BJ (cell line): Measurements from ENCODE around the gene LYRM7. TPM values are rescaled to one million over a fixed set of nuclear protein-coding genes. Genes with fewer than 3 reads are reported as not detected.

Experiments used
- CTCF ChIA-PET: fragments of 350-600 bp; formaldehyde crosslinking; extraction: SDS; loops from one replicate; lab custom pipeline; 2021; ENCODE audit warnings: antibody characterized with exemption, inconsistent platforms; lab: Yijun Ruan, JAX
- POLR2A ChIA-PET: fragments of 300-600 bp; sonication (Branson Sonifier 250); formaldehyde crosslinking; extraction: SDS; loops from one replicate; lab custom pipeline; 2021; ENCODE audit warnings: antibody characterized with exemption; lab: Charles Lee
- DNase-seq: peaks from one replicate; pipeline ENCODE4 v3.0.0-alpha.2; 2011; ENCODE audit warnings: low read depth
- H3K27me3 ChIP-seq: 2 replicates; pipeline ENCODE4 v1.6.0; 2011; ENCODE audit warnings: low read length; ENCODE audit not compliant: control insufficient read depth, insufficient read depth
- H3K36me3 ChIP-seq: 2 replicates; pipeline ENCODE4 v1.5.1; 2011; ENCODE audit warnings: low read length; ENCODE audit not compliant: control insufficient read depth, insufficient read depth
- H3K4me3 ChIP-seq: 2 replicates; pipeline ENCODE4 v1.5.1; 2011; ENCODE audit warnings: low read depth, mild to moderate bottlenecking, control low read depth, low read length
- polyA plus RNA-seq: library from polyadenylated mRNA; depleted of rRNA; stranded (reverse); fragments of >200 nt; gene quantifications from 2 replicates; pipeline ENCODE4 v1.2.3, GENCODE V29; 2011
- TF ChIP-seq, protein P1 (sequence below): IDR thresholded peaks from 2 replicates; pipeline ENCODE4 v1.5.1; 2011; ENCODE audit warnings: low read depth, mild to moderate bottlenecking, control low read depth, inconsistent platforms, low read length, moderate library complexity; ENCODE audit not compliant: insufficient read depth

LYRM7 gene
- polyA plus RNA-seq, 1 experiment: 1.6 TPM

DNA sequence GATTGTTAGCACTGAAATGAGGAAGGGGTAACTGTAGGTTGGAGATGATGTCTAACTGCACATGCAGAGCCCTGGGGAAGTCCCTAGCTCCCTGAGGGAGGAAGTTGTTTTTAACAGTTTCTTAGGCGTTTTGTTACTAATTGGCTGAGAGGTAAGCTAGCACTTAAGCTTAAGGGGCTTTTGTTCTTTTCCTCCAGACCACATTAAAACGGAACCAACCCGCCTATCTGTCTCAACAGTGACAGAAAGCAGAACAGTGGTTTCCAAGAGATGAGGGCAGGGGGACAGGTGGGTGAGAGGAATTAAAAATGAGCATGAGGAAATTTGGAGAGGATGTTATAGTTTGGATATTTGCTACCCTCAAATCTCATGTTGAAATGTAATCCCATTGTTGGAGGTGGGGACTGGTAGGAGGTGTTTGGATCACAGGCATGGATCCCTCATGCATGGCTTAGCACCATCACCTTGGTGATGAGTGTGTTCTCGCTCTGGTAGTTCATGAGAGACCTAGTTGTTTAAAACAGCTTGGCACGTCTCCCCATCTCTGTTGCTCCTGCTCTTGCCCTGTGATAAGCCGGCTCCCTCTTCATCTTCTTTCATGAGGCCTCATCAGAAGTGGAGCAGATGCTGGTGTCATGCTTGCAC, 38.9 kb downstream of the LYRM7 start:
- POLR2A ChIA-PET: no interaction called here

DNA sequence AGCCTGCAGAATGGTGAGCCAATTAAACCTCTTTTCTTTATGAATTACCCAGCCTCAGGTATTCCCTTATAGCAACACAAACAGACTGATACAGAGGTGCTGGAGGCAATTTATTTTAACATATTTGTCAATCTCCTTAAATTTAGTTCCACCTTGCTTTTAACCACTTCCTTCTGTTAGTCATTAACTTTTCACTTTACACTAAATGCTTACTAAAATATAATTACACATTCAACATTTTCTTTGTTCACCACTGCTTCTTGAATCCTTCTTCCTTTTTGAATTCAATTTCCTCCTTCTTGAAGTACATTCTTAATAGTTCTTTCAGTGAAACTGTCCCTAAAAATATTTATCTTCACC, 39.4 kb downstream of the LYRM7 start:
- CTCF ChIA-PET: interaction anchor here (0.9 kb wide), 1 partner anchor 25 kb away, joined by 4 read pairs; no protein-coding TSS in a partner anchor
- POLR2A ChIA-PET: no interaction called here
- H3K4me3 ChIP-seq: no peak overlapping the region
- H3K36me3 ChIP-seq: no peaks in the 10 kb centered on the region
- TF ChIP-seq, protein P1, sequence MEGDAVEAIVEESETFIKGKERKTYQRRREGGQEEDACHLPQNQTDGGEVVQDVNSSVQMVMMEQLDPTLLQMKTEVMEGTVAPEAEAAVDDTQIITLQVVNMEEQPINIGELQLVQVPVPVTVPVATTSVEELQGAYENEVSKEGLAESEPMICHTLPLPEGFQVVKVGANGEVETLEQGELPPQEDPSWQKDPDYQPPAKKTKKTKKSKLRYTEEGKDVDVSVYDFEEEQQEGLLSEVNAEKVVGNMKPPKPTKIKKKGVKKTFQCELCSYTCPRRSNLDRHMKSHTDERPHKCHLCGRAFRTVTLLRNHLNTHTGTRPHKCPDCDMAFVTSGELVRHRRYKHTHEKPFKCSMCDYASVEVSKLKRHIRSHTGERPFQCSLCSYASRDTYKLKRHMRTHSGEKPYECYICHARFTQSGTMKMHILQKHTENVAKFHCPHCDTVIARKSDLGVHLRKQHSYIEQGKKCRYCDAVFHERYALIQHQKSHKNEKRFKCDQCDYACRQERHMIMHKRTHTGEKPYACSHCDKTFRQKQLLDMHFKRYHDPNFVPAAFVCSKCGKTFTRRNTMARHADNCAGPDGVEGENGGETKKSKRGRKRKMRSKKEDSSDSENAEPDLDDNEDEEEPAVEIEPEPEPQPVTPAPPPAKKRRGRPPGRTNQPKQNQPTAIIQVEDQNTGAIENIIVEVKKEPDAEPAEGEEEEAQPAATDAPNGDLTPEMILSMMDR: no peak
- DNase-seq: no peak
- H3K27me3 ChIP-seq: no peaks in the 10 kb centered on the region

More for the DNA sequence above, 38.9 kb downstream of the LYRM7 start:
- Histone ChIP-seq H3K36me3 (no peaks in the 10 kb centered on the region), H3K27me3 (no peaks in the 10 kb centered on the region), H3K4me3 (no peak overlapping the region)
- DNase-seq: no peak
- CTCF ChIA-PET: no interaction called here
- TF ChIP-seq, protein P1: no peak

DNA sequence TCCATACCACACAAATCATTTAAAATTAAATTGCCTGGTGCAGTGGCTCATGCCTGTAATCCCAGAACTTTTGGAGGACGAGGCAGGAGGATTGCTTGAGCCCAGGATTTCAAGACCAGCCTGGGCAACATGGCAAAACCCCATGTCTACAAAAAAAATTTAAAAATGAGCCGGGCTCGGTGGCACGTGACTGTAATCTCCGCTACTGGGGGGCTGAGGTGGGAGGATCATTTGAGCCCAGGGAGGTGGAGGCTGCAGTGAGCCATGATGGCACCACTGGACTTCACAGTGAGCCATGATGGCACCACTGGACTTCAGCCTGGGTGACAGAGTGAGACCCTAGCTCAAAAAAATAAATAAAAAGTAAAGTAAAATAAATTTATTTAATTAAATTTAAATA, 40.9 kb downstream of the LYRM7 start:
- no peaks in the 10 kb centered on the region for H3K36me3 ChIP-seq
- TF ChIP-seq, protein P1: no peak
- ChIA-PET POLR2A (no interaction called here), CTCF (no interaction called here)
- no peaks in the 10 kb centered on the region for H3K27me3 ChIP-seq
- H3K4me3 ChIP-seq: no peak overlapping the region
- no peak for DNase-seq

DNA sequence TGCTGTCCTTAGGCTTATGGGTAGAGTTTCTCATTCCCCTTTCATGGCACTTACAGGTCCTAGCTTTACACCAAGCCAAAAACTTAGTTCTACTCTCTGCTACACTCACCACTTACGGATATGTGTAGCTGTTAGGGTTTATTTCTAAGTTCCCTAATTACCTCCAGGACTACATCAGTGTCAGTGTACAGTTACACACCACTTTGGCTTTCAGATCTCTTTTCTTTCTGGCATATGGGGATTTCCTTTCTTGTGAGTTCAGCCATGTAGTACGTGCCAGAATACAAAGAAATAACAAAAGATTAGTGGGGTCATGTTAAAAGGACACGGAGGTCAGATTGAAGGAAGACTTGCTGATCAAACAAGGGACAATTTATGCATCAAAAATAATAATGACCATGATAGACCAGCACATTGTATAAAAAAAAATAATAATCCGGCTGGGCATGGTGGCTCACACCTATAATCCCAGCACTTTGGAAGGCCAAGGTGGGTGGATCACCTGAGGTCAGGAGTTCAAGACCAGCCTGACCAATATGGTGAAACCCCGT, 41.8 kb downstream of the LYRM7 start:
- DNase-seq: no peak
- CTCF ChIA-PET: no interaction called here
- TF ChIP-seq, protein P1: no peak
- Histone ChIP-seq H3K27me3 (no peaks in the 10 kb centered on the region), H3K36me3 (no peaks in the 10 kb centered on the region), H3K4me3 (no peak overlapping the region)
- POLR2A ChIA-PET: no interaction called here

DNA sequence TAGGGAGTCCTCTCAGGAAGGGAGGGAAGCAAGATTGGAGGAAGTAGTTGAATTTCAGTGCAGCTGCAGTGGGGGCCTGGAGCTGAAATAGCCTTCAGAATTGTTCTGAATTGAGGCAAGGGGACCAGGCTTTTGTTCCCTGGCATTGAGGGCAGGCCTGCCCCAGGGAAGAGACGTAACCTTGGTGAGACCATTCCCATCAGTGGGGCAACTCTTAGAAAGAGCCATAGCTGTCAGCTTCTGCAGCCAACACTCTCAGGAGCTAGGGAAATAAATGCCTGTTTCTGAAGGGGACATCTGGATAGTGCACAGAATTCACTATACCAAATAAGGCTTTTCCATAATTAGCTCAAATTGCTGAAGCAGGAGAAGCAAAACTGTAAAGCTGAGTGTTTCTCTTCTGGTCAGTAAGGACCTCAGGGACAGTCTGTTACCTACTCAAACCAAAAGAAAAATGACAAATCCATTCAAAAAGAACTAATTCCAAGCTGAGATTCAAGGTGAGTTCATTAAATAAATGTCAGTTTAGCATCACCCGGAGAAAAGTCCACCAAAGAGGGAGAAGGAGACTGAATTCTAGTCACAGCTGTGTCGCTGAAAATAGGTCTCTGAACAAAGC, 44.0 kb downstream of the LYRM7 start:
- ChIA-PET CTCF (no interaction called here), POLR2A (interaction anchor here (0.6 kb wide), 1 partner anchor 18 kb away, joined by 5 read pairs; no protein-coding TSS in a partner anchor)
- TF ChIP-seq, protein P1: no peak
- no peaks in the 10 kb centered on the region for H3K27me3 ChIP-seq
- H3K4me3 ChIP-seq: no peak overlapping the region
- H3K36me3 ChIP-seq: no peaks in the 10 kb centered on the region
- DNase-seq: no peak
